GM12892 (cell line): Measurements from ENCODE around the gene SUPT20HL2.

Experiments
- POLR2A ChIP-seq: IDR thresholded peaks from 2 replicates; pipeline ENCODE4 v1.6.1; 2011; ENCODE audit warnings: low read depth, low read length, control low read depth
- POLR2AphosphoS5 ChIP-seq: IDR thresholded peaks from 2 replicates; pipeline ENCODE4 v1.6.1; 2011; ENCODE audit warnings: low read depth, low read length, control low read depth

- TF ChIP-seq POLR2A (no peak), POLR2AphosphoS5 (no peak)
Measured at GRCh38 chrX:24334461-24334860, 20.6 kb upstream of the SUPT20HL2 start.
